Gastrocnemius medialis (tissue), 4 donors: ENCODE data around the gene FAM117B.

ENCODE experiments used
- CTCF ChIP-seq, 5 experiments: fragments of 450-650 bp in 3 of 5; fragments of 200-600 bp in 2 of 5; sonication (generic) in 2 of 5; IDR thresholded peaks in 4 of 5; conservative IDR thresholded peaks in 1 of 5; 1 replicate in 4 of 5; 2 replicates in 1 of 5; pipeline ENCODE4 v1.5.1; 2016 to 2019; ENCODE audit warnings: antibody characterized with exemption in 5 of 5, mild to moderate bottlenecking in 3 of 5, moderate library complexity in 3 of 5
- POLR2A ChIP-seq, 2 donors: fragments of 450-650 bp; IDR thresholded peaks; one replicate each; pipeline ENCODE4 v1.6.1; 2017; ENCODE audit warnings: antibody characterized with exemption in 2 of 2, mild to moderate bottlenecking in 2 of 2, moderate library complexity in 2 of 2

GRCh38 chr2:202758604-202759003, 123.8 kb downstream of the FAM117B start:
- TF ChIP-seq CTCF (IDR thresholded peaks at IDR 0.05 in 4 of 5, conservative IDR thresholded peaks at IDR 0.05 in 1 of 5) (no peak), POLR2A (IDR thresholded peaks at IDR 0.05) (no peak)
